Tibial nerve (tissue), 4 donors: ENCODE results near the gene EGFLAM.

Source experiments
- EP300 ChIP-seq, 2 donors: sonication (generic); formaldehyde crosslinking; IDR thresholded peaks; one replicate each; pipeline ENCODE4 v1.6.1; 2017; ENCODE audit warnings: antibody characterized with exemption in 2 of 2, mild to moderate bottlenecking in 1 of 2
- POLR2A ChIP-seq, 2 donors: fragments of 450-650 bp; IDR thresholded peaks; one replicate each; pipeline ENCODE4 v1.6.1; 2017; ENCODE audit warnings: antibody characterized with exemption in 2 of 2, mild to moderate bottlenecking in 2 of 2, moderate library complexity in 2 of 2
- TF ChIP-seq, protein P1 (sequence below), 5 experiments: fragments of 200-600 bp in 3 of 5; fragments of 450-650 bp in 2 of 5; sonication (generic) in 3 of 5; IDR thresholded peaks; one replicate each; pipeline ENCODE4 v1.5.1; 2016 to 2019; ENCODE audit warnings: antibody characterized with exemption in 5 of 5, mild to moderate bottlenecking in 3 of 5, moderate library complexity in 2 of 5

DNA sequence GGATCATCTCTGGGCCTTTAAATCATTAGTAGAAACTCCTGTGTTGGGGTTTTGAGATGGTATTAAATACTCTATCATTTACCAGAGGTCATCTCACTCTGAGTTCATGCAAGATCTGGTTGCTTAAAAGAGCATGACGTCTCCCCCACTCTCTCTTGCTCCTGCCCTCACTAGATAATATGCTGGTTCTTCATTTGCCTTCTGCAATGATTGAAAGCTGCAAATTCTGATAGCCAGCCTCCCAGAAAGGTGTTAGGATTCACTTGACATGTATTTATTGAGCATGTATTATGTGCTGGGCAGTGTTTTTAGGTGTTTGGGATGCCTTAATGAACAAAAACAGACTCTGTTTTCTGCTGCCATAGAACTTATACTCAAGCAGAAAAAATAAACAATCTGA is 41.2 kb downstream of the EGFLAM start:
- TF ChIP-seq, protein P1, sequence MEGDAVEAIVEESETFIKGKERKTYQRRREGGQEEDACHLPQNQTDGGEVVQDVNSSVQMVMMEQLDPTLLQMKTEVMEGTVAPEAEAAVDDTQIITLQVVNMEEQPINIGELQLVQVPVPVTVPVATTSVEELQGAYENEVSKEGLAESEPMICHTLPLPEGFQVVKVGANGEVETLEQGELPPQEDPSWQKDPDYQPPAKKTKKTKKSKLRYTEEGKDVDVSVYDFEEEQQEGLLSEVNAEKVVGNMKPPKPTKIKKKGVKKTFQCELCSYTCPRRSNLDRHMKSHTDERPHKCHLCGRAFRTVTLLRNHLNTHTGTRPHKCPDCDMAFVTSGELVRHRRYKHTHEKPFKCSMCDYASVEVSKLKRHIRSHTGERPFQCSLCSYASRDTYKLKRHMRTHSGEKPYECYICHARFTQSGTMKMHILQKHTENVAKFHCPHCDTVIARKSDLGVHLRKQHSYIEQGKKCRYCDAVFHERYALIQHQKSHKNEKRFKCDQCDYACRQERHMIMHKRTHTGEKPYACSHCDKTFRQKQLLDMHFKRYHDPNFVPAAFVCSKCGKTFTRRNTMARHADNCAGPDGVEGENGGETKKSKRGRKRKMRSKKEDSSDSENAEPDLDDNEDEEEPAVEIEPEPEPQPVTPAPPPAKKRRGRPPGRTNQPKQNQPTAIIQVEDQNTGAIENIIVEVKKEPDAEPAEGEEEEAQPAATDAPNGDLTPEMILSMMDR (IDR thresholded peaks at IDR 0.05), result no peak
- TF ChIP-seq EP300 (IDR thresholded peaks at IDR 0.05) (no peak), POLR2A (IDR thresholded peaks at IDR 0.05) (no peak)
